Fibroblast of skin of abdomen (primary cell): Measurements from ENCODE around the gene NEMP1.
A peak's percentile ranks its signal among the peaks of the same experiment; 100 is the strongest.

Experiments
- DNase-seq: peaks from one replicate; pipeline ENCODE4 v3.0.0-alpha.2; 2013

The NEMP1 gene

DNA sequence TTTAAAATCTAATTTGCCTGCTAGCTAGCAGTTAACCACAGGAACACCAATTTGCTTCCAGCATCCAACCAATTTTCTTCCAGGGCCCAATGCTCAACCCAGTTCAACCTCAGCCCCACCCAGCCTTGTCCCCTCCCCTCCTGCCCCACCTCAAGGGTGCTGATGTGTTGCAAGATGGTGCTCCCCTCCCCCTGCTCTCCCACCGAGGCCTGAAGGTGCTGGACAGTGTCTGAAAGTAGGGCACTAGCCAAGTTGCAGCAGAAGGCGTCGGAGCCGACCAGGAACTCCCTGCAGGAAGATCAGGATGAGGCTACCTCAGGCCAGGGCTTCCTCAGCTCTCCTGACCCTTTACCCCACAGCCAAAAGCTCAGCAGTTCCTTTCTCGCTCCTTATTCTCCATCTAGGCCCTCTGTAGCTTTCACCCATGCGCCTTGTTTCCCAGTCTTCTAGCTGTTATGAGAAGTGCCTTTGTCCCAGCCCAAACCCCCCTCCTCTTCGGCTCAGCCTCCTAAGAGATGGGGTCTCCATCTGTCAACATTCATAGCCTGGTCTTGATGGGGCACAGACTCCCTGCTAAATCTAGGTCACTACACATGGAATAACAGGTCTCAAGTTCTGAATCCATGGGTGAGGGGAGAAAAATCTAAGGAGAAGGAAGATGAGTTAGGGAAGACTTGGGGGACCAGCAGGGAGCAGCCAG lies 29.0 kb upstream of the NEMP1 start:
- DNase-seq: no peak

DNA sequence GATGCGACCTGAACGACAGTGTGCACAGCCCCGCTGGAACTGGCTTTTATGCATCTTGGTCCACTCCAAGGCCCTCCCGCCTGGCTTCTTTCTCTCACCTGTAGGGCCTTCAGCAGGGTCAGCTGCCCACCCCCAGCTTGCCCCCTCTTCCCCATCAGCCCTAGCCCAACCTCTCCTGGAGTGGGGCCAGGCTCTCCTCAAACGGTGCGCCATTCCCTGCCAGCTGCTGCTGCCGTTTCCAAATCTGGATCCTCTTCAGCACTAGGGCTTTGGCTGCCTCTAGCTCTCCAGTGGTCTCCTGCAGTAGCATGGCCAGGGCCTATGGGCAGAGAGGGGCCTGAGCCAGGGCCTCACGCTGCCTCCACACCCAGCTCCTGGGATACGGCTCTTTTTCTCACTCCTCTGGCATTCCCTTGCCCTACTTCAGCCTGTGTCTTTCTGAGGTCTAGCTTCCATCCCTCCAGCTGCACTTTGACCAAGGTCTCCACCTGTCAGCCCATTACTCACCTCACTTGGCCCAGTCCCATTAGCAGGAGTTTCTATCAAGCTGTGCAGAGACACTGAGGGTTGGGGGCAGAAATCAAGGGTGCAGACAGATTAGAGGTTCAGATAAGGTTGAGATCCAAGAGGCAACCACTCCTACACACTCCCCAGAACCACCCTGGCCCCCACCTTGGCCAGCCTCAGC lies 27.6 kb upstream of the NEMP1 start:
- DNase-seq: no peak

GRCh38 chr12:57105011-57105753 lies 26.6 kb upstream of the NEMP1 start:
- no peak for DNase-seq

GRCh38 chr12:57104292-57104910 lies 25.8 kb upstream of the NEMP1 start:
- DNase-seq: no peak

- DNase-seq: no peak
Observed at GRCh38 chr12:57103856-57104255, 25.3 kb upstream of the NEMP1 start.

- DNase-seq: no peak
Observed at GRCh38 chr12:57101892-57102695, 23.5 kb upstream of the NEMP1 start.

- DNase-seq: no peak
Observed at GRCh38 chr12:57099766-57100165, 21.2 kb upstream of the NEMP1 start.

GRCh38 chr12:57099047-57099714 lies 20.6 kb upstream of the NEMP1 start:
- DNase-seq: no peak

- DNase-seq: no peak
Observed at GRCh38 chr12:57098546-57098945, 20.0 kb upstream of the NEMP1 start.

GRCh38 chr12:57097554-57097835 lies 18.9 kb upstream of the NEMP1 start:
- no peak for DNase-seq

- DNase-seq: no peak
Observed at GRCh38 chr12:57096748-57097553, 18.4 kb upstream of the NEMP1 start.

DNA sequence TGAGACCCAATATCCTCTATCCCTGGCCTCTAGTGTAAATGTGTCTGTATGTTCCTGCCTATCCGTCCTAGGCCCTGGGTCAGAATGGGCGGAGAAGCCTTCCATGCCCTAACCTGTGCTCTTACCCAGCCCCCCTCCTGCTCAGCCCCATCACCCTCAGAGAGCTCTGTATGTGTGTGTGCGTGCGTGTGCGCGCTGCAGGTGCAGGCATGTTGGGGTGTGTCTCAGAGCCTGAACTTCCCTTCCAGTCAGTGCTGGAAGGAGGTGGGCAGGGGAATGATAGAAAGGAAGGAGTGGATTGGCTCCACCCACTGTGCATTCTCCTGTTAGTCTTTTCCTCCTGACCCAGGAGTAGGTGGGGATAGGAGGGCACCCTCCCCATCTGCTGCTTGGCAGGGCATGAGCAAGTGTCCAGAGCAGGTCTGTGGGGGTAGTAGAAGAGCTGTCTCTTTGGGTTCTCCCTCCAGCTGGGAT lies 17.5 kb upstream of the NEMP1 start:
- no peak for DNase-seq

DNA sequence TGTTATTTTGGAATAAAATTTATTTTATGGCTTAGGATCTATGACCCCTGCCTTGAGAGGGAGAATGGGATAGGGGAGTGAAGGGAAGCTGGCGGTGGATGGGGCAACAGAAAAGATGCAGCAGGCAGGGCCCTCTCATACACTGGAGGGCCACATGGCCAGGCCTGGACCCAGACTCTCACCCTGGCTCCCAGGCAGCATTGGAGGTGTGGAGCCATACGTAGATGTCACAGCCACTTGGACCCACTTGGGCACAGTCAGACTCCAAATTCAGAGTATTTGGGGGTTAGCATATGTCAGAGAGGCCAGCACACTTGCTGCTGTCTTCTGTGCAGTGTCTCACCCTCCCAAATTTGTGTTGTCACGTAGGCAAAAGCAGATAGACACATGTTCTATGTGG lies 16.8 kb upstream of the NEMP1 start:
- no peak for DNase-seq

- DNase-seq: no peak
Observed at GRCh38 chr12:57094208-57095160, 15.9 kb upstream of the NEMP1 start.

DNA sequence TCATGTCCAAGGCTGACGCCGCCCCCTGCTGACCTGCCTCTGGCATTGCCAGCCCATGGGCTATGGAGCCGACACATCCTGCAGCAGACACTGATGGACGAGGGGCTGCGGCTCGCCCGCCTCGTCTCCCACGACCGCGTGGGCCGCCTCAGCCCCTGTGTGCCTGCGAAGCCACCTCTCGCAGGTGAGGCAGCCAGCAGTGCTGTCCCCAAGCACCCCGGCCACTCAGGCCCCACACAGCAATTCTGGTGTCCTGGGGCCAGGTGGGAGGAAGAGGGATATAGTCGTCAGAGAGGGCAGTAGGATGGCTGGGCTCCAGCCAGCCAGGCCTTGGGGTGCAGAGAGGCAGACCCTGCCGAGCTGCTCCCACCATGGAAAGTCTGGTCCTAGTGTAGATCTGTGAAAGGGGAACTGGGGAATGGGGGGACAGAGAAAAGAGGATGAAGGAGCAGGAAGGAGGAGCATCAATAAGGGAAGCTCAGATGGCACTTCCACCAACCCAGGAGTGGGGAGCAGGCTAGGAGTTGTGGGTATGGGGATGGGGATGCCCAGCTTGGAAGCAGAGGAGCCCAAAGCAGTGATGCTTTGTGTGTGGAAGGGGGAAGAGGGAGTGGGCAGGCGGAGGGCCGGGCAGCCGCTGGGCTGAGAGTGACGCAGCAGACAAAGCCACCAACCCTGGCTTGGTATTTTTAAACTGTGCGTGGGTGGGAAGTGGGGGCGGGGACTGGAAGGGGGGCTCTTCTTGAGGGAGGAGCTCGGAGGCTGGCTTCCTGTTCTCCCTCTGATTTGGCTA lies 15.0 kb upstream of the NEMP1 start:
- peak; percentile 88 for DNase-seq

- DNase-seq: no peak
Observed at GRCh38 chr12:57092876-57093414, 14.4 kb upstream of the NEMP1 start.

DNA sequence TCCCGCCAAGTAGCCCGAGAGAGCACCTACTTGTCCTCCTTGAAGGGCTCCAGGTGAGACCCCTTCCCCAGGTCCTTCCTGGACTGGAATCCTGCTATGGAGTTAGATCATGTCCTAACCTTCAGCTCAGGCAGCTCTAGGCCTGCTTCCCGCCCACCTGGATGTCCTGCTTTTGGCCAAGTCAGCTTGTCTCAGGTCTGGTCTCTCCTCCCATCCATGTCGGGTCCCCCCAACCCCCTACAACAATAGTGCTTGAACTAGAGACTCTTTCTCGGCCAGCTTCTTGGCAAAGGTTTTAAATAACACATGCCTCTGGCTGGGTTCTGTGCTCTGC lies 13.9 kb upstream of the NEMP1 start:
- DNase-seq: no peak

- DNase-seq: no peak
Observed at GRCh38 chr12:57091638-57092528, 13.3 kb upstream of the NEMP1 start.
